ENCODE data around the gene ZNF587.
"Not testable (repeated sequence)": the region's sequence is repeated elsewhere in the genome, so short reads cannot be mapped to it uniquely, and the experiment has no call there.

The ZNF587 gene

DNA sequence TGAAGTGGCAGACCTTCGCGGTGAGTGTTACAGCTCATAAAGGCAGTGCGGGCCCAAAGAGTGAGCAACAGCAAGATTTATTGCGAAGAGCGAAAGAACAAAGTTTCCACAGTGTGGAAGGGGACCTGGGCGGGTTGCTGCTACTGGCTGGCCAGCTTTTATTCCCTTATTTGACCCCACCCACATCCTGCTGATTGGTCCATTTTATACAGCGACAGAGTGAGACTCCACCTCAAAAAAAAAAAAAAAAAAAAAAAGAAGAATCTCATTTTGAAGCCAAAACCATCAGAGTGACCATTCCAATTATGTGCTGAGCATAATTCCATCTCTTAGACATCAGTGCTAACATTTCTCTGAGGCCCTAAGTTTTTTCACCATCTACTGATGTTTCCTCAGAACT lies 33.0 kb upstream of the ZNF587 start:
- H3K9me3 Mint-ChIP-seq = no peaks in the 10 kb centered on the region
- no peaks in the 10 kb centered on the region for H3K27me3 Mint-ChIP-seq (ENCODE audit: low read depth)
- no peak overlapping the region for H3K27ac Mint-ChIP-seq

DNA sequence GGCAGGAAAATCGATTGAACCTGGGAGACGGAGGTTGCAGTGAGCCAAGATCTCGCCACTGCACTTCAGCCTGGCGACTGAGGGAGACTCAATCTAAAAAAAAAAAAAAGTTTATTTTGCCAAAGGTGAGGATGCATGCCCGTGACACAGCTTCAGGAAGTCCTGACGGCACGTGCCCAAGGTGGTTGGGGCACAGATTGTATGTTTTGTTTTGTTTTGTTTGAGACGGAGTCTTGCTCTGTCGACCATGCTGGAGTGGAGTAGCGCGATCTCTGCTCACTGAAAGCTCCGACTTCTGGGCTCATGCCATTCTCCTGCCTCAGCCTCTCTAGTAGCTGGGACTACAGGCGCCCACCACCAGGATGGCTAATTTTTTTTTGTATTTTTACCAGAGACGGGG lies 31.7 kb upstream of the ZNF587 start:
- Mint-ChIP-seq H3K9me3 (no peaks in the 10 kb centered on the region), H3K4me1 (ENCODE audit: low read depth) (peaks cover 46% of the 10 kb centered on the region), H3K4me3 (no peak overlapping the region), H3K27ac (no peak overlapping the region), H3K27me3 (ENCODE audit: low read depth) (no peaks in the 10 kb centered on the region), H3K36me3 (ENCODE audit: low read depth) (peaks cover 14% of the 10 kb centered on the region)

More for the DNA sequence above, 33.0 kb upstream of the ZNF587 start:
- H3K36me3 Mint-ChIP-seq (ENCODE audit: low read depth) = peaks cover 12% of the 10 kb centered on the region
- H3K4me3 Mint-ChIP-seq = peak overlapping the region; percentile 23
- peaks cover 47% of the 10 kb centered on the region for H3K4me1 Mint-ChIP-seq (ENCODE audit: low read depth)

DNA sequence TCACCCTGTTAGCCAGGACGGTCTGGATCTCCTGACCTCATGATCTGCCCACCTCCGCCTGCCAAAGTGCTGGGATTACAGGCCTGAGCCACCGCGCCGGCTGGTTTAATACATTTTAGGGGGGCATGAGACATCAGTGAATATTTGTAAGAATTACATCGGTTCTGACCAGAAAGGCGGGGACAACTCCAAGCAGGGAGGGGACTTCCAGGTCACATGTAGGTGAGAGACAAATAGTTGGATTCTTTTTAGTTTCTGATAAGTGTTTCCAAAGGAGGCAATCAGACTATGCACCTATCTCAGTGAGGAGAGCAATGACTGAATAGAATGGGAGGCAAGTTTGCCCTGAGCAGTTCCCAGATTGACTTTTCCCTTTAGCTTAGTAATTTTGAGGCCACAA lies 31.3 kb upstream of the ZNF587 start:
- Mint-ChIP-seq H3K27ac (peak overlapping the region; percentile 67), H3K36me3 (ENCODE audit: low read depth) (peaks cover 16% of the 10 kb centered on the region), H3K9me3 (no peaks in the 10 kb centered on the region), H3K27me3 (ENCODE audit: low read depth) (no peaks in the 10 kb centered on the region), H3K4me3 (peak overlapping the region; percentile 64), H3K4me1 (ENCODE audit: low read depth) (peaks cover 43% of the 10 kb centered on the region)

- no peaks in the 10 kb centered on the region for H3K27me3 Mint-ChIP-seq (ENCODE audit: low read depth)
- peaks cover 42% of the 10 kb centered on the region for H3K4me1 Mint-ChIP-seq (ENCODE audit: low read depth)
- H3K9me3 Mint-ChIP-seq = no peaks in the 10 kb centered on the region
- peak overlapping the region; percentile 99 for H3K27ac Mint-ChIP-seq
- H3K4me3 Mint-ChIP-seq = peak overlapping the region; percentile 90
- H3K36me3 Mint-ChIP-seq (ENCODE audit: low read depth) = peaks cover 23% of the 10 kb centered on the region
Observed at GRCh38 chr19:57819475-57820148, 30.0 kb upstream of the ZNF587 start.

GRCh38 chr19:57820599-57820998 lies 29.1 kb upstream of the ZNF587 start:
- Mint-ChIP-seq H3K27me3 (ENCODE audit: low read depth) (no peaks in the 10 kb centered on the region), H3K27ac (peak overlapping the region; percentile 99), H3K4me3 (peak overlapping the region; percentile 90), H3K36me3 (ENCODE audit: low read depth) (peaks cover 24% of the 10 kb centered on the region), H3K4me1 (ENCODE audit: low read depth) (peaks cover 35% of the 10 kb centered on the region), H3K9me3 (no peaks in the 10 kb centered on the region)

- Mint-ChIP-seq H3K27ac (peak overlapping the region; percentile 4), H3K4me1 (ENCODE audit: low read depth) (peaks cover 33% of the 10 kb centered on the region), H3K36me3 (ENCODE audit: low read depth) (peaks cover 28% of the 10 kb centered on the region), H3K4me3 (peak overlapping the region; percentile 90)
- H3K27me3 Mint-ChIP-seq (ENCODE audit: low read depth); H3K9me3 Mint-ChIP-seq: not testable (repeated sequence)
Observed at GRCh38 chr19:57821095-57821494, 28.6 kb upstream of the ZNF587 start.

GRCh38 chr19:57821501-57821900 lies 28.2 kb upstream of the ZNF587 start:
- H3K4me3 Mint-ChIP-seq; H3K27ac Mint-ChIP-seq; H3K9me3 Mint-ChIP-seq; H3K27me3 Mint-ChIP-seq (ENCODE audit: low read depth): not testable (repeated sequence)
- peaks cover 30% of the 10 kb centered on the region for H3K36me3 Mint-ChIP-seq (ENCODE audit: low read depth)
- peaks cover 32% of the 10 kb centered on the region for H3K4me1 Mint-ChIP-seq (ENCODE audit: low read depth)

DNA sequence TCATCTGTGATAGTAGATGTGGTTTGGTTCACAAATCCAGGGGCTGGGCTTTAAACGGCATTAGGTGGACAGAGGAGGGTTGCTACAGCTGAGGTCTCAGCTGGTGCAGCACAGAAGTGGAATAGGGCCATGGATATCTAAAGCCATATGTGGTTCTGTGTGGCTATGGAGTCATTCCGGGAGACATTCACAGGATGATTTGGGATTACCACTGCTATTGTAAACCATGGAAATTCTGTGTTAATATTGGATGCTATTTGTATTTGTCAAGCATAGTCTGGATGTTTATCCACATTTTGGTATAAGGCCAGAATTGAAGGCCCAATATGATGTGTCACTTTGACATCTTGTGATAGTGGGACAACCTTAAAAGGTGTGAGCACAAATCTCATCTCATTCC lies 26.5 kb upstream of the ZNF587 start:
- not testable (repeated sequence) for H3K27ac Mint-ChIP-seq; H3K4me3 Mint-ChIP-seq; H3K27me3 Mint-ChIP-seq (ENCODE audit: low read depth); H3K9me3 Mint-ChIP-seq
- peaks cover 32% of the 10 kb centered on the region for H3K4me1 Mint-ChIP-seq (ENCODE audit: low read depth)
- H3K36me3 Mint-ChIP-seq (ENCODE audit: low read depth) = peaks cover 38% of the 10 kb centered on the region

- not testable (repeated sequence) for H3K27me3 Mint-ChIP-seq (ENCODE audit: low read depth); H3K9me3 Mint-ChIP-seq; H3K4me3 Mint-ChIP-seq; H3K27ac Mint-ChIP-seq
- peaks cover 28% of the 10 kb centered on the region for H3K4me1 Mint-ChIP-seq (ENCODE audit: low read depth)
- peaks cover 38% of the 10 kb centered on the region for H3K36me3 Mint-ChIP-seq (ENCODE audit: low read depth)
Observed at GRCh38 chr19:57823608-57824007, 26.1 kb upstream of the ZNF587 start.

DNA sequence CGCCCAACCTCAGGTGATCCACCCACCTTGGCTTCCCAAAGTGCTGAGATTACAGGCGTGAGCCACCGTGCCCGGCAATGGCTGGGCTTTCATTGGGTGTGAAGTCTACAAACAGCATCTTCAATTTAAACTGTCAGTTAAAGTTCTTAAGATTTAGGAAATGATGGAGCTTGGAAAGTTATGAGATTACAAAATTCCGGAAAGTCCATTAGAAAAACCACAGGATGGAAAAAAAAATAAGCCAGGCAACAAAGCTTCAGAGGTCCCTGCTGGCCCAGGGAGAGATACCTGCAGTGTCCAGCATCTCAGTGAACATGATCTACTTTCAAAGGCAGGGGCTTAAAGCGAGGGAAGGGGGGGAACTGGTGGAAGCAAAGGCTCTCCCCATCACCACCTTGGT lies 24.1 kb upstream of the ZNF587 start:
- Mint-ChIP-seq H3K9me3 (no peaks in the 10 kb centered on the region), H3K4me3 (no peak overlapping the region), H3K36me3 (ENCODE audit: low read depth) (peaks cover 48% of the 10 kb centered on the region), H3K27ac (no peak overlapping the region), H3K4me1 (ENCODE audit: low read depth) (peaks cover 25% of the 10 kb centered on the region), H3K27me3 (ENCODE audit: low read depth) (no peaks in the 10 kb centered on the region)

- Mint-ChIP-seq H3K27me3 (ENCODE audit: low read depth) (no peaks in the 10 kb centered on the region), H3K9me3 (no peaks in the 10 kb centered on the region), H3K4me1 (ENCODE audit: low read depth) (peaks cover 7% of the 10 kb centered on the region), H3K27ac (no peak overlapping the region), H3K4me3 (no peak overlapping the region), H3K36me3 (ENCODE audit: low read depth) (peaks cover 43% of the 10 kb centered on the region)
Observed at GRCh38 chr19:57829316-57829715, 20.3 kb upstream of the ZNF587 start.

GRCh38 chr19:57830071-57830602 lies 19.5 kb upstream of the ZNF587 start, which contains the start of gene ZNF587B:
Gene ZNF587B, plus strand, starts transcription at chr19:57830299. Its CDS starts 230 bp downstream, at chr19:57830529.
- no peak within 1 kb of the TSS for H3K27ac Mint-ChIP-seq

GRCh38 chr19:57836991-57837390 lies 12.7 kb upstream of the ZNF587 start:
- peaks cover 10% of the 10 kb centered on the region for H3K4me1 Mint-ChIP-seq (ENCODE audit: low read depth)

More at GRCh38 chr19:57830071-57830602, 19.5 kb upstream of the ZNF587 start, which contains the start of gene ZNF587B:
- H3K27me3 Mint-ChIP-seq (ENCODE audit: low read depth) = no peaks in the 10 kb centered on the region
- peaks cover 5% of the 10 kb centered on the region for H3K4me1 Mint-ChIP-seq (ENCODE audit: low read depth)
- H3K36me3 Mint-ChIP-seq (ENCODE audit: low read depth) = peaks cover 39% of the 10 kb centered on the region
- H3K9me3 Mint-ChIP-seq = no peaks in the 10 kb centered on the region
- no peak within 1 kb of the TSS for H3K4me3 Mint-ChIP-seq

GRCh38 chr19:57838622-57839191 lies 11.0 kb upstream of the ZNF587 start:
- not testable (repeated sequence) for H3K4me3 Mint-ChIP-seq; H3K27ac Mint-ChIP-seq; H3K27me3 Mint-ChIP-seq (ENCODE audit: low read depth); H3K9me3 Mint-ChIP-seq
- H3K4me1 Mint-ChIP-seq (ENCODE audit: low read depth) = peaks cover 10% of the 10 kb centered on the region
- peaks cover 47% of the 10 kb centered on the region for H3K36me3 Mint-ChIP-seq (ENCODE audit: low read depth)

More at GRCh38 chr19:57836991-57837390, 12.7 kb upstream of the ZNF587 start:
- H3K27ac Mint-ChIP-seq; H3K9me3 Mint-ChIP-seq; H3K27me3 Mint-ChIP-seq (ENCODE audit: low read depth); H3K4me3 Mint-ChIP-seq: not testable (repeated sequence)
- H3K36me3 Mint-ChIP-seq (ENCODE audit: low read depth) = peaks cover 38% of the 10 kb centered on the region

DNA sequence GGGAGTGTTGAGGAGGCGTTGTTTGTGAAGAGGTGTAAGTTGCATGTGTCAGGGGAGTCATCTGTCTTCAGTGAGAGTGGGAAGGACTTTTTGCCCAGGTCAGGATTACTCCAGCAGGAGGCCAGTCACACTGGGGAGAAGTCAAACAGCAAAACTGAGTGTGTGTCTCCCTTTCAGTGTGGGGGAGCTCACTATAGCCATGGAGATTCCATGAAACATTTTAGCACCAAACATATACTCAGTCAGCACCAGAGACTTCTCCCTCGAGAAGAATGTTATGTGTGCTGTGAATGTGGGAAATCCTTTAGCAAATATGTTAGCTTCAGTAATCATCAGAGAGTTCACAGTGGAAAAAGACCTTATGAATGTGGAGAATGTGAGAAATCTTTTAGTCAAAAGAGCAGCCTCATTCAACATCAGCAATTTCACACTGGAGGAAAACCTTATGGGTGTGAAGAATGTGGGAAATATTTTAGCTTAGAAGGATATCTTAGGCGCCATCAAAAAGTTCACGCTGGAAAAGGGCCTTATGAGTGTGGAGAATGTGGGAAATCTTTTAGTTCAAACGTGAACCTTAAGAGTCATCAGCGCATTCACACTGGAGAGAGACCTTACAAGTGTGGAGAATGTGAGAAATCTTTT lies 8.4 kb upstream of the ZNF587 start:
- Mint-ChIP-seq H3K4me1 (ENCODE audit: low read depth) (peaks cover 10% of the 10 kb centered on the region), H3K9me3 (no peaks in the 10 kb centered on the region), H3K27me3 (ENCODE audit: low read depth) (no peaks in the 10 kb centered on the region), H3K4me3 (no peak overlapping the region), H3K27ac (no peak overlapping the region), H3K36me3 (ENCODE audit: low read depth) (peaks cover 59% of the 10 kb centered on the region)
